K562 (cell line): Measurements from ENCODE around the gene MUCL3. TPM values are rescaled to one million over a fixed set of nuclear protein-coding genes. Genes with fewer than 3 reads are reported as not detected.

Experiments
- ATAC-seq: fragments of 200-7000 bp; cut with Tn5 transposase; 3 replicates; pipeline ENCODE4 v1.9.1; 2020; ENCODE audit warnings: moderate library complexity
- BruUV-seq: library from RNA; stranded (reverse); fragments of 400-500 nt; replicated peaks from 2 replicates; lab custom pipeline; 2021; lab: Mats Ljungman, UMichigan
- CTCF ChIA-PET: fragments of 300-600 bp; formaldehyde crosslinking; extraction: SDS; loops from one replicate; lab custom pipeline; 2021; ENCODE audit warnings: low intra/inter-chr PET ratio; lab: Yijun Ruan, JAX
- POLR2A ChIA-PET: fragments of 300-600, 350-650 bp; sonication (Branson Sonifier 250); formaldehyde crosslinking; extraction: SDS; loops from one replicate; lab custom pipeline; 2021; ENCODE audit warnings: antibody characterized with exemption, inconsistent platforms; lab: Yijun Ruan, JAX
- DNase-seq, 4 experiments: peaks; one replicate each; pipeline versions ENCODE4 v3.0.0 to v3.0.0-alpha.2; 2011 to 2018; ENCODE audit warnings: low spot score in 3 of 4, mixed read lengths in 3 of 4; ENCODE audit errors: extremely low read depth in 1 of 4
- FAIRE-seq: peaks from 2 replicates; lab custom pipeline; 2011; peaks lifted over from hg19 to GRCh38; lab: Jason Lieb, UNC
- H2AFZ ChIP-seq: 2 replicates; pipeline ENCODE4 v1.6.0; 2011; ENCODE audit warnings: low read depth, low read length, control low read depth, inconsistent platforms
- H3K27ac ChIP-seq: fragments of 200-600 bp; 3 replicates; pipeline ENCODE4 v1.8.0; 2011; ENCODE audit warnings: low read depth, mild to moderate bottlenecking, control low read depth, inconsistent platforms, low read length, moderate library complexity, mixed read lengths; ENCODE audit errors: extremely low read depth
- H3K27me3 ChIP-seq, 2 experiments: fragments of 300-600 bp in 1 of 2; 2 replicates in 1 of 2; 3 replicates in 1 of 2; pipeline versions ENCODE4 v1.6.0 to v1.8.0; 2011; ENCODE audit warnings: inconsistent platforms in 2 of 2, low read length in 2 of 2, mild to moderate bottlenecking in 1 of 2, mixed read lengths in 1 of 2, moderate library complexity in 1 of 2; ENCODE audit not compliant: control insufficient read depth in 2 of 2, insufficient read depth in 2 of 2
- H3K36me3 ChIP-seq: fragments of 300-600 bp; 3 replicates; pipeline ENCODE4 v1.8.0; 2011; ENCODE audit warnings: mild to moderate bottlenecking, low read length, inconsistent platforms; ENCODE audit not compliant: control insufficient read depth, insufficient read depth
- H3K4me1 ChIP-seq, 2 experiments: fragments of 200-600 bp in 1 of 2; replicated peaks in 1 of 2; 2 replicates in 1 of 2; 3 replicates in 1 of 2; pipeline versions ENCODE4 v1.5.1 to v1.8.0; 2011; ENCODE audit warnings: inconsistent platforms in 2 of 2, low read length in 2 of 2, mild to moderate bottlenecking in 1 of 2, mixed read lengths in 1 of 2, moderate library complexity in 1 of 2; ENCODE audit not compliant: control insufficient read depth in 2 of 2, insufficient read depth in 2 of 2
- H3K4me2 ChIP-seq: 2 replicates; pipeline ENCODE4 v1.6.1; 2011; ENCODE audit warnings: low read length, control low read depth, inconsistent platforms, mixed read lengths; ENCODE audit not compliant: insufficient read depth
- H3K4me3 ChIP-seq: fragments of 200-600 bp; sonication (generic), shearing (Covaris generic); 2 replicates; pipeline ENCODE4 v1.5.1; 2016; ENCODE audit warnings: control low read depth, inconsistent platforms
- H3K79me2 ChIP-seq: fragments of 200-600 bp; 3 replicates; pipeline ENCODE4 v1.8.0; 2011; ENCODE audit warnings: low read length, inconsistent platforms; ENCODE audit not compliant: control insufficient read depth, insufficient read depth
- H3K9ac ChIP-seq, 2 experiments: 2 replicates each; pipeline versions ENCODE4 v1.6.0 to v1.6.1; 2011; ENCODE audit warnings: low read depth in 2 of 2, low read length in 2 of 2, control low read depth in 1 of 2, inconsistent platforms in 1 of 2, mild to moderate bottlenecking in 1 of 2, mixed read lengths in 1 of 2; ENCODE audit not compliant: insufficient read depth in 1 of 2
- H3K9me1 ChIP-seq: one replicate; pipeline ENCODE4 v1.6.0; 2011; ENCODE audit warnings: inconsistent platforms, mild to moderate bottlenecking, low read length, moderate library complexity; ENCODE audit not compliant: control insufficient read depth, insufficient read depth
- H3K9me3 ChIP-seq: replicated peaks from 2 replicates; pipeline ENCODE4 v1.5.1; 2011; ENCODE audit warnings: low read depth, low read length, inconsistent platforms; ENCODE audit not compliant: control insufficient read depth, insufficient read depth
- H4K20me1 ChIP-seq: replicated peaks from 2 replicates; pipeline ENCODE4 v1.6.1; 2011; ENCODE audit warnings: low read length, inconsistent platforms, mixed read lengths; ENCODE audit not compliant: control insufficient read depth, insufficient read depth
- BRD9 ChIP-seq: fragments of 450-650 bp; IDR thresholded peaks from 2 replicates; pipeline ENCODE4 v1.6.1; 2018; ENCODE audit warnings: low read depth; ENCODE audit not compliant: partially characterized antibody
- CTCF ChIP-seq, 3 experiments: IDR thresholded peaks in 2 of 3; conservative IDR thresholded peaks in 1 of 3; 2 replicates each; pipeline ENCODE4 v1.5.1; 2011 to 2012; ENCODE audit warnings: low read length in 3 of 3, mild to moderate bottlenecking in 3 of 3, control low read depth in 2 of 3, improper control_type of control experiment in 1 of 3, inconsistent platforms in 1 of 3, low read depth in 1 of 3, mixed read lengths in 1 of 3, moderate library complexity in 1 of 3; ENCODE audit not compliant: insufficient read depth in 2 of 3
- FOS ChIP-seq: IDR thresholded peaks from 3 replicates; pipeline ENCODE4 v1.6.1; 2011; ENCODE audit not compliant: insufficient read length; ENCODE audit errors: extremely low read depth
- FOXM1 ChIP-seq, 2 experiments: fragments of 450-650 bp in 1 of 2; sonication (generic) in 1 of 2; formaldehyde crosslinking in 1 of 2; IDR thresholded peaks; 2 replicates each; pipeline versions ENCODE4 v1.6.1 to v1.9.0; 2017 to 2022; ENCODE audit warnings: low read depth in 2 of 2, mild to moderate bottlenecking in 2 of 2, missing genetic modification reagents in 1 of 2, moderate library complexity in 1 of 2
- SMARCA5 ChIP-seq: fragments of 450-650 bp; IDR thresholded peaks from 2 replicates; pipeline ENCODE4 v1.6.1; 2016
- SNRNP70 ChIP-seq: fragments of 200-400 bp; formaldehyde crosslinking; optimal IDR thresholded peaks from 2 replicates; pipeline ENCODE3; 2017; ENCODE audit warnings: low read depth, low read length
- U2AF2 ChIP-seq: fragments of 200-400 bp; formaldehyde crosslinking; optimal IDR thresholded peaks from 2 replicates; pipeline ENCODE3; 2017; ENCODE audit warnings: low read depth, mild to moderate bottlenecking, low read length
- ZNF311 ChIP-seq: fragments of 250-450 bp; sonication (Bioruptor Pico); IDR thresholded peaks from 2 replicates; pipeline ENCODE4 v1.4.0; 2020; ENCODE audit warnings: mild to moderate bottlenecking, moderate library complexity
- WGBS: fragments of 100-300 bp; shearing (Covaris generic); methylation state at CpG from one replicate; pipeline ENCODE4 v1.1.6; 2016; ENCODE audit warnings: low coverage, mixed read lengths; ENCODE audit not compliant: insufficient coverage; ENCODE audit errors: missing lambda C conversion rate; 5-methylcytosine and 5-hydroxymethylcytosine counted together
- in situ Hi-C: fragments of 300-500 bp; cut with MboI; formaldehyde crosslinking; loops from 4 replicates; pipeline ENCODE4 v1.15.0; 2018; ENCODE audit warnings: inconsistent platforms, mixed read lengths
- intact Hi-C: fragments of 100-400 bp; cut with micrococcal nuclease; formaldehyde crosslinking; loops from 2 replicates; pipeline ENCODE4 v1.14.2; 2022
- polyA plus RNA-seq, 8 experiments: library from polyadenylated mRNA; depleted of rRNA in 4 of 8; stranded (reverse) in 5 of 8; unstranded in 3 of 8; fragments of >200 nt; fragmentation: Nextera tagmentation in 2 of 8; fragmentation: Illumina TruSeq in 1 of 8; extraction: Ambion mirVana in 2 of 8; extraction: Trizol in 1 of 8; gene quantifications; 2 replicates each; pipeline versions ENCODE4 v1.2.1 to v1.2.3, GENCODE V29; 2011 to 2014; ENCODE audit warnings: inconsistent platforms in 1 of 8, missing spikeins in 1 of 8
- total RNA-seq, 7 experiments: library from RNA; depleted of rRNA in 6 of 7; stranded (reverse); fragments of >200 nt in 6 of 7; fragmentation: Illumina TruSeq in 2 of 7; extraction: Trizol in 2 of 7; gene quantifications; 2 replicates each; pipeline versions ENCODE4 v1.2.1 to v1.2.3, GENCODE V29; 2011 to 2021; ENCODE audit warnings: low replicate concordance in 1 of 7

The MUCL3 gene
- total and polyA plus RNA-seq, 9 of the 15 experiments (the other 6 are each of a cell fraction or from before 2014, with no cell fraction given): 0.07 TPM; not detected in 8

- H2AFZ ChIP-seq: no peak overlapping the region
- no peaks in the 10 kb centered on the region for H3K4me1 ChIP-seq
- intact Hi-C loops: no loop called here
- no TSS peak for BruUV-seq
- no peak for ATAC-seq
- H3K9ac ChIP-seq: no peak overlapping the region
- no peaks in the 10 kb centered on the region for H3K9me3 ChIP-seq
- H3K4me2 ChIP-seq: no peak overlapping the region
- no peak for DNase-seq
- TF ChIP-seq SNRNP70 (no peak), ZNF311 (CRISPR knock-in tag) (no peak), U2AF2 (no peak), BRD9 (no peak)
- H3K27me3 ChIP-seq: peaks cover 36 to 49% of the 10 kb centered on the region in 2 experiments
- H3K9me1 ChIP-seq: no peaks in the 10 kb centered on the region
- CTCF ChIA-PET: no interaction called here
- FAIRE-seq: no peak
- H3K27ac ChIP-seq: no peak overlapping the region
- H4K20me1 ChIP-seq: no peaks in the 10 kb centered on the region
- in situ Hi-C loops: no loop called here
- H3K4me3 ChIP-seq: no peak overlapping the region
- H3K36me3 ChIP-seq: no peaks in the 10 kb centered on the region
- POLR2A ChIA-PET: no interaction called here
- 0% methylated on average over 4 of the region's 4 CpGs for WGBS
- no peaks in the 10 kb centered on the region for H3K79me2 ChIP-seq
Measured at GRCh38 chr6:30979690-30980089, 38.9 kb downstream of the MUCL3 start.

- Histone ChIP-seq H4K20me1 (no peaks in the 10 kb centered on the region), H2AFZ (peak overlapping the region; percentile 25; the same call in 1 of the 2 replicates), H3K4me1 (peaks cover 0 to 2% of the 10 kb centered on the region in 2 experiments; a peak in 1 of 5 replicates), H3K9me1 (no peaks in the 10 kb centered on the region), H3K9ac (no peak overlapping the region), H3K27ac (no peak overlapping the region)
- intact Hi-C loops (no loop called here), in situ Hi-C loops (no loop called here)
- WGBS: 3% methylated on average over 13 of the region's 13 CpGs
- TF ChIP-seq SMARCA5 (no peak), FOS (no peak), FOXM1 (IDR thresholded peaks at IDR 0.05; ENCODE audit: low read depth) (no peak), FOXM1 (CRISPR knock-in tag; IDR thresholded peaks at IDR 0.05; ENCODE audit: low read depth) (no peak), CTCF (IDR thresholded peaks at IDR 0.05 in 2 of 3, conservative IDR thresholded peaks at IDR 0.05 in 1 of 3; ENCODE audit: insufficient read depth in 2 of 3, low read depth in 1 of 3, low read length in 3 of 3) (peak in 2 of 3 experiments; percentile 7 to 27; a peak in 1 of 6 replicates)
- TF ChIP-seq, all 486 proteins: peak for 1
- Histone ChIP-seq H3K36me3 (no peaks in the 10 kb centered on the region), H3K9me3 (no peaks in the 10 kb centered on the region), H3K4me3 (no peak overlapping the region), H3K27me3 (peaks cover 31 to 50% of the 10 kb centered on the region in 2 experiments), H3K79me2 (no peaks in the 10 kb centered on the region), H3K4me2 (no peak overlapping the region)
- ChIA-PET CTCF (no interaction called here), POLR2A (interaction anchor here (0.9 to 1.5 kb wide), 4 partner anchors 9 to 559 kb away, joined by 3 to 8 read pairs (median 4); partner anchors contain the start of gene DDX39B)
- peak; percentile 25 to 46 (median 39) for DNase-seq
- BruUV-seq: no TSS peak
- FAIRE-seq: peak; percentile 11
- peak; percentile 88 for ATAC-seq
Measured at GRCh38 chr6:30981942-30982772, 41.4 kb downstream of the MUCL3 start.
